Panc1 (cell line): Measurements from ENCODE around the gene LRRC31.

Source experiments
- SIN3A ChIP-seq: IDR thresholded peaks from 2 replicates; pipeline ENCODE4 v1.6.1; 2012; ENCODE audit warnings: low read depth, mild to moderate bottlenecking, low read length, moderate library complexity, borderline replicate concordance; ENCODE audit not compliant: insufficient read depth
- TF ChIP-seq, protein P1 (sequence below): fragments of 450-650 bp; IDR thresholded peaks from 2 replicates; pipeline ENCODE4 v1.5.1; 2017; ENCODE audit warnings: mild to moderate bottlenecking

DNA sequence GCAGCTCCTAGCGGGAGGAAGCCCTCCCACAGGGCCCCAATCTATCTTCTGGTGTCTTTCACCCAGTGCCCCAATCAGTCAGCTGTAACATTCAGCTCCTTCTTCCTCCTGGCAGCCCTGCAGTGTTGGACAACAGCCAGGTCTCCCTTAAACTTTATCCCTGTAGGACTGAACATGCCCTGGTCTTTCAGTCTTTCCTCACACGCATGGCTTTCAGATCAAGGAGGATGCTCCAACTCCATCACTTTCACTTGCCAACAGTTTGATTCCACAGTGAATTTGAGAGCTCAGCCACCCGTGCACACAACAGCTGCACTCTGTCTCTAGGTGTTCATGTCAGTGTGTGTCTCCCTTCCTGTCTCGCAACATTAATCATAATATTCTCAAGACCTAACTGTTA lies 28.6 kb downstream of the LRRC31 start:
- no peak for TF ChIP-seq SIN3A
- TF ChIP-seq, protein P1, sequence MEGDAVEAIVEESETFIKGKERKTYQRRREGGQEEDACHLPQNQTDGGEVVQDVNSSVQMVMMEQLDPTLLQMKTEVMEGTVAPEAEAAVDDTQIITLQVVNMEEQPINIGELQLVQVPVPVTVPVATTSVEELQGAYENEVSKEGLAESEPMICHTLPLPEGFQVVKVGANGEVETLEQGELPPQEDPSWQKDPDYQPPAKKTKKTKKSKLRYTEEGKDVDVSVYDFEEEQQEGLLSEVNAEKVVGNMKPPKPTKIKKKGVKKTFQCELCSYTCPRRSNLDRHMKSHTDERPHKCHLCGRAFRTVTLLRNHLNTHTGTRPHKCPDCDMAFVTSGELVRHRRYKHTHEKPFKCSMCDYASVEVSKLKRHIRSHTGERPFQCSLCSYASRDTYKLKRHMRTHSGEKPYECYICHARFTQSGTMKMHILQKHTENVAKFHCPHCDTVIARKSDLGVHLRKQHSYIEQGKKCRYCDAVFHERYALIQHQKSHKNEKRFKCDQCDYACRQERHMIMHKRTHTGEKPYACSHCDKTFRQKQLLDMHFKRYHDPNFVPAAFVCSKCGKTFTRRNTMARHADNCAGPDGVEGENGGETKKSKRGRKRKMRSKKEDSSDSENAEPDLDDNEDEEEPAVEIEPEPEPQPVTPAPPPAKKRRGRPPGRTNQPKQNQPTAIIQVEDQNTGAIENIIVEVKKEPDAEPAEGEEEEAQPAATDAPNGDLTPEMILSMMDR, result no peak
